Activated naive CD8-positive, alpha-beta T cell treated with anti-CD3 and anti-CD28 coated beads, Interleukin-2, amount 50 U/mL, for 24 hours (primary cell): ENCODE results near the gene RANBP6.
"Not testable (repeated sequence)": the region's sequence is repeated elsewhere in the genome, so short reads cannot be mapped to it uniquely, and the experiment has no call there.

Experiments used
- ATAC-seq: fragments of 150-1000 bp; cut with Tn5 transposase; one replicate; pipeline ENCODE4 v1.10.0; 2021
- DNase-seq: peaks from one replicate; pipeline ENCODE4 v3.0.0; 2021
- H3K27ac Mint-ChIP-seq: one replicate; pipeline ENCODE4 v1.8.0; 2021; ENCODE audit warnings: mild to moderate bottlenecking, mixed read lengths
- H3K27me3 Mint-ChIP-seq: one replicate; pipeline ENCODE4 v1.8.0; 2021; ENCODE audit warnings: mixed read lengths
- H3K36me3 Mint-ChIP-seq: one replicate; pipeline ENCODE4 v1.8.0; 2021; ENCODE audit warnings: low read depth, mixed read lengths
- H3K4me1 Mint-ChIP-seq: one replicate; pipeline ENCODE4 v1.8.0; 2021; ENCODE audit warnings: mixed read lengths
- H3K4me3 Mint-ChIP-seq: one replicate; pipeline ENCODE4 v1.8.0; 2021; ENCODE audit warnings: mild to moderate bottlenecking, moderate library complexity, mixed read lengths
- H3K9me3 Mint-ChIP-seq: one replicate; pipeline ENCODE4 v1.8.0; 2021; ENCODE audit warnings: mixed read lengths

The RANBP6 gene

DNA sequence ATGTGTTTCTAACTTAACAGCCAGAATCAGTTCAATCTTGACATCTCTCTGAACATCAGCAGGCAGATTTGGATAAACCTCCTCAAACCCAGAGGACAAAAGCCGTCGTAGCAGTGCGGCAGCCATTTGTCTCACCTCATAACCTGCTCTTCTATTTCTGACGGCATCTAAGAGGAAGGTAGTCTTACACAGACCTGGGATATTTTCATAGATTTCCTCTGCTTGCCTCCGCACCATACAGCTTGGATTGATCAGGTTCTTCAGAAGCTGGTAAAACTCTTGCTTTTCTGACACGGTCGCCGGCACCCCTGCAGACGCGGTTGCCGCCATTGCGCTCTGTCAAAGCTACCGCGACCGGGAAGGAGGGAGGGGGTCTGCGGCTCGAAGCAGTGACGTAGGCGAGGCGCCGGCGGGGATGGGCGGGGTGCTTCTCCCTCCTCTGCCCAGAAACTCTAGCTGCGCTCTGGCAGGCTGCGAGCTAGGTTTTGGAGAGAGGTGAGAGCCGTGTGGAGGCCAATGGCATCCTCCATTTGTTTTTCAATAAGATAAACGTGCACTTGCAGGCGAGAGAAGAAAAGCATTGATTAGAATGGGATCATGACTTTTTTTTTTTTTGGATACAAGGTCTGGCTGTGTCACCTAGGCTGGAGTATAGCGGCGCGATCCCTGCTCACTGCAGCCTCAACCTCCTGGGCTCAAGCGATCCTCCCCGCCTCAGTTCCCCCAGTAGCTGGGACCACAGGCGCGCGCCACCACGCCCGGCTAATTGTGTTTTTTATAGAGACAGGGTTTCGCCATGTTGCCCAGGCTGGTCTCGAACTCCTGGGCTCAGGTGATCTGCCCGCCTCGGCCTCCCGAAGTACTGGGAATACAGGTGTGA lies at the start of gene RANBP6:
TSS of gene RANBP6 (minus strand) at position 347 of the 880 bp plus-strand sequence. CDS start at position 330, 17 bp downstream.
- H3K4me1 Mint-ChIP-seq, result peaks cover 41% of the 10 kb centered on the region

DNA sequence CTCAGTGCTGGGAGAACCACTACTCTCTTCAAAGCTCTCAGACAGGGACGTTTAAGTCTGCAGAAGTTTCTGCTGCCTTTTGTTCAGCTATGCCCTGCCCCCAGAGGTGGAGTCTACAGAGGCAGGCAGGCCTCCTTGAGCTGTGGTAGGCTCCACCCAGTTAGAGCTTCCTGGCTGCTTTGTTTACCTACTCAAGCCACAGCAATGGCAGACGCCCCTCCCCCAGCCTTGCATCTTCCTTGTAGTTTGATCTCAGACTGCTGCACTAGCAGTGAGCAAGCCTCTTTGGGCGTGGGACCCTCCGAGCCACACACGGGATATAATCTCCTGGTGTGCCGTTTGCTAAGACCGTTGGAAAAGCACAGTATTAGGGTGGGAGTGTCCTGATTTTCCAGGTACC lies 47.7 kb upstream of the RANBP6 start:
- not testable (repeated sequence) for H3K36me3 Mint-ChIP-seq, H3K27me3 Mint-ChIP-seq, ATAC-seq, H3K27ac Mint-ChIP-seq, DNase-seq, H3K4me3 Mint-ChIP-seq, H3K4me1 Mint-ChIP-seq
- H3K9me3 Mint-ChIP-seq, result peaks cover 10% of the 10 kb centered on the region

More for the DNA sequence above, at the start of gene RANBP6:
- Mint-ChIP-seq H3K27ac (peak within 1 kb of the TSS; percentile 94), H3K27me3 (no peaks in the 10 kb centered on the region), H3K36me3 (peaks cover 35% of the 10 kb centered on the region), H3K9me3 (peaks cover 27% of the 10 kb centered on the region), H3K4me3 (peak within 1 kb of the TSS; percentile 96)
- ATAC-seq, result peak; percentile 99
- peak; percentile 92 for DNase-seq

DNA sequence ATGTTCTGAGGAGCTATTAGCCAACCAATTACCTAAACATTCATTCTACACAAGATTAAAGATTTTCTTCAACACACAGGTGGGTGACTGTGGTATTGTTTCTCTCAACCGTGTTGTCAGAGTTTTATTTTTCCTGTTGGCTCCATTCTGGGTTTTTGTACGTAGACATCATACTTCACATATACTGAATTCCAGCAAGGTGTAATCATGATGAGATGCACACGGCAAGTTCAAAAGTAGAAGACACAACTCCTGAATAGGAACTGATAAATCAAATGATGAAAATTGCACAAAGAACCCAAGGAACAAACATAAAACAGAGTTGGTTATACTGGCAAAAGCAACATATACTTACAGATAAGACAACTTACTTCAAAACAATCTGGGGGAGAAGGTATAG lies 40.2 kb upstream of the RANBP6 start:
- Mint-ChIP-seq H3K27me3 (peaks cover 3% of the 10 kb centered on the region), H3K27ac (no peak overlapping the region)

DNA sequence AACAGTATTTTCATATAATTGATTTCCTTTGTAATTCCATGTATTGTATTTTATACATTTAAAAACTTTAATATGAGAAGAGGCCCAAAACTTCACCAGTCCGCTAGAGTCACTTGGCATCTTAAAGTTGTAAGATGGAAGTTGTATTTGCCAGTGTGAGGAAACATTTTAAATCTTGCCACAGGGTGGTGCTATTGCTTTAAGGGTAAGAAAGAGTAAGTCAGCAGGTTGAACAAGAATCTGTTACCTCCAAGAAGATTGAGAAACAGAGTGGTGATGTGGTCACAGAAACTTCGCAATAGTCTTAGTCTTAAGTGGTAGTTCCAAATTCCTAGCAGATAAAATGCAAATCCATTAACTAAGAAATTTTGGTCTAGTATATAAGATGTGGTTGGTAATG lies 39.8 kb upstream of the RANBP6 start:
- H3K36me3 Mint-ChIP-seq, result no peaks in the 10 kb centered on the region
- peak; percentile 25 for DNase-seq
- peak; percentile 36 for ATAC-seq
- no peak overlapping the region for H3K27ac Mint-ChIP-seq
- no peaks in the 10 kb centered on the region for H3K4me1 Mint-ChIP-seq
- peaks cover 1% of the 10 kb centered on the region for H3K27me3 Mint-ChIP-seq
- no peaks in the 10 kb centered on the region for H3K9me3 Mint-ChIP-seq
- no peak overlapping the region for H3K4me3 Mint-ChIP-seq

More for the DNA sequence above, 40.2 kb upstream of the RANBP6 start:
- DNase-seq (no peak), ATAC-seq (no peak)
- no peaks in the 10 kb centered on the region for H3K36me3 Mint-ChIP-seq
- H3K4me1 Mint-ChIP-seq, result no peaks in the 10 kb centered on the region
- H3K4me3 Mint-ChIP-seq, result no peak overlapping the region
- H3K9me3 Mint-ChIP-seq, result no peaks in the 10 kb centered on the region

DNA sequence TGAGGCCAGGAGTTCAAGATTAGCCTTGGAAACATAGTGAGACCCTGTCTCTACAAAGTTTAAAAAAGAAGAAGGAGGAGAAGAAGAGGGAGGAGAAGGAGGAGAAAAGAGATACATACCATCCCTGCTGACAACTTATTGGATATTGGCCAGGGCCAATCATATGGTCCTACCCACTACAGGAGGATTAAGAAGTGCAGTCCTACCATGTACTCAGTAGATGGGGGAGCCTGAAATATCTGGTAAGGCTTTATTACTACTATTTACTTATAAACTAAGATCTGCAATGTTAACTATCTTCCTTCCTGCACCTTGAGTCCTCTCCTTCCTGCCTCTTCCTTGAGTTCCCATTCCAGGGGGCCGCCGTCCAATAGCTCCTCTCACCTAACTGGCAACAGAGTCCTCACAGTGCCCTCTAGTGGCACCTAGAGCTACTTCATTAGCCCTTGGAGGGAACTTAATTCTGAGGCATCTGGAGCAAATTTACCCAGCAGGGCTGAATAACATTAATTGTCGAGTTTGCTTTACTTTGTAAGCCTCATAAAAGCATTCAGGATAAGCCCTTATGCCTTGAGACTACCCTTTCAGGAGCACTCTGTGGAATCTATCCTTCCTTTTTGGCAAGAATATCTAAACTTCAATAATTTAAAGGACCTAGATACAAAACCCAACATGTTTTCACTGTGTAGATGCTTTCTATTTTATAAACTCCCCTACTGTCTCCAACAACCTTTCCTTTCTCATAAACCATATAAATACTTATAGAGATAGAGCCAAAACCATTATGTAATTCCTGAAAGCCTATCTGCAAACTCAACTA lies 39.1 kb upstream of the RANBP6 start:
- DNase-seq (peak; percentile 63), ATAC-seq (peak; percentile 69)
- Mint-ChIP-seq H3K27ac (no peak overlapping the region), H3K27me3 (no peaks in the 10 kb centered on the region), H3K4me1 (peaks cover 5% of the 10 kb centered on the region), H3K36me3 (no peaks in the 10 kb centered on the region), H3K9me3 (no peaks in the 10 kb centered on the region), H3K4me3 (no peak overlapping the region)

DNA sequence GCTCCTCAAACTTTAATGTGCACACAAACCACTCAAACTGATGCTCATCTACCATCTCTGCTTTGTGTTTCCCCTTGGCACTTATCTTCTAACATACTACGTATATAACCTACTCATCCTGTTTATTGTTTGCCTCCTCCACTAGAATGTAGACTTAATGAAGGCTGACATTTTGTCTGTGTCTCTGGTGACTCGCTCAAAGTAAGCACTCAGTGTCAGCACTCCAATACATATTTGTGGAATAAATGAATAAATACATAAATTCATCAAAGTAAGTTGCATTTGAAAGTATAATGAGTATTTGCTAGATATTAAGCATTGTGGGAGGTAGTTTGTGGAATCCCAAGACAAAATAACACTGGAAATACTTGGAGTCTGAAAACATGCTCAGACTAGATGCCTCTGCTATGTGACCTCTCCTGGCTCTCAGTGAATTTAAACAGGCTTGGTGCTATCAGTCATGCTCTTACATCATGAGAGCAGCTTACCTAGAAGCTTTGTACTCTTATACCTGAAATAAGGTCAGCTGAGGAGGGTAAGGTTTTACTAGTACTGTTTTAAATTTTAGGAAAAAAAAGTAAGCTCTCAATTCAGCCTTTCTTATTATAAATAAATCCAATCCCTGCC lies 37.0 kb upstream of the RANBP6 start:
- Mint-ChIP-seq H3K9me3 (no peaks in the 10 kb centered on the region), H3K27me3 (peaks cover 2% of the 10 kb centered on the region), H3K27ac (no peak overlapping the region), H3K4me1 (peaks cover 5% of the 10 kb centered on the region), H3K4me3 (no peak overlapping the region), H3K36me3 (no peaks in the 10 kb centered on the region)
- ATAC-seq (no peak), DNase-seq (no peak)

DNA sequence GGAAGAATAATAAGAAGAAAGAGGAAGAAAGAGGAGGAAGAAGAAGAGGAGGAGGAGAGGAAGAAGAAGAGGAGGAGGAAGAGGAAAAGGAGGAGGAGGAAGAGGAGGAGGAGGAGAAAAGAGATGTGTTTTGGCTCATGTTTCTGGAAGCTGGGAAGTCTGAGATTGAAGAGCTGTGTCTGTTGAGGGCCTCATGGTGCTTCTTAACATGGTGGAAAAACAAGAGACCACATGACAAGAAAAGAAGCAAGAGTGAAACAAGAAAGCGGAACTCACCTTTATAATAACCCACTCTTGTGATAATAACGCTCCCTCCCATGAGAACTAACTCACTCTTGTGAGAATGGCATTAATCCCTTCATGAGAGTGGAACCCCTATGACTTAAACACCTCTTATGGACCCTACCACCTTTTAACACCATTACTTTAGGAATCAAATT lies 36.1 kb upstream of the RANBP6 start:
- Mint-ChIP-seq H3K9me3 (no peaks in the 10 kb centered on the region), H3K4me1 (peaks cover 5% of the 10 kb centered on the region), H3K36me3 (no peaks in the 10 kb centered on the region), H3K27ac (no peak overlapping the region), H3K27me3 (peaks cover 5% of the 10 kb centered on the region), H3K4me3 (no peak overlapping the region)
- DNase-seq (no peak), ATAC-seq (no peak)

DNA sequence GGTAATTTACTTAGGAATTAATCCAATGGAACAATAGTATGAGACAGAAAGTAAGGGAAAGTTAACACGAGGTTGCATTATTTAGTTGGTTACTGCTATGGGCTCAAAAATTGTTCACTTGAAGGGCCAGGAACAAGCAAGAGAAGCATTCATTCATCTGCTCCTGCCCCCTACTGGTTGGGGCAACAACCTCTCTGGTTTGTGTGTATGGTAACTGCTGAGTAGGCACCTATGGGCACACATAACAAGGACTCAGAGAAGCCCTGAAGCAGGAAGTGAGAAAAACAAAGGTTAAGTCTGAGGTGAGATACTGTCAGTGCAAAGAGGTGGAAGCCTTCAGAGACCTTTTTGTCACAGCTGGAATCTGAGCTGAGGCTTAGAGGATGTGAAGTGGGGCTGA lies 34.4 kb upstream of the RANBP6 start:
- H3K4me3 Mint-ChIP-seq, result no peak overlapping the region
- H3K36me3 Mint-ChIP-seq, result no peaks in the 10 kb centered on the region
- no peaks in the 10 kb centered on the region for H3K9me3 Mint-ChIP-seq
- H3K27me3 Mint-ChIP-seq, result peaks cover 5% of the 10 kb centered on the region
- no peak overlapping the region for H3K27ac Mint-ChIP-seq
- H3K4me1 Mint-ChIP-seq, result peaks cover 5% of the 10 kb centered on the region
- ATAC-seq (peak; percentile 78), DNase-seq (peak; percentile 25)

DNA sequence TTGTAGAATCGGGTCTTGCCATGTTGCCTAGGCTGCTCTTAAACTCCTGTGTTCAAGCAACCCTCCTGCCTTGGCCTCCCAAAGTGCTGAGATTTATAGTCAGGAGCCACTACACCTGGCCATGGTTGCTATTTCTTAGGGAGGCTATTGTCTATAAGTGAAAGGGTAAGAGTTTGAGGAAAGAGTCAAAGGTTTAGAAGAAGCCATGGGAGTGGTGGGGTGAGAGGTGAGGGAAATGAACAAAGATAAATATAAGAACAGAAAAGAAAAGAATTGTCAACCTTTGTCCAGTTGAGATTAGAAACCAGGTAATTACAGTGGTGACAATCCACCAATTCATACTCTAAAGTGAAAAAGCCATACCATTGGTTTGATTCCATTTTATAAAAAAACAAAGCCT lies 32.6 kb upstream of the RANBP6 start:
- H3K27me3 Mint-ChIP-seq, result peaks cover 5% of the 10 kb centered on the region
- DNase-seq (no peak), ATAC-seq (no peak)
- no peak overlapping the region for H3K4me3 Mint-ChIP-seq
- no peak overlapping the region for H3K27ac Mint-ChIP-seq
- no peaks in the 10 kb centered on the region for H3K9me3 Mint-ChIP-seq
- H3K4me1 Mint-ChIP-seq, result peaks cover 5% of the 10 kb centered on the region
- no peaks in the 10 kb centered on the region for H3K36me3 Mint-ChIP-seq

DNA sequence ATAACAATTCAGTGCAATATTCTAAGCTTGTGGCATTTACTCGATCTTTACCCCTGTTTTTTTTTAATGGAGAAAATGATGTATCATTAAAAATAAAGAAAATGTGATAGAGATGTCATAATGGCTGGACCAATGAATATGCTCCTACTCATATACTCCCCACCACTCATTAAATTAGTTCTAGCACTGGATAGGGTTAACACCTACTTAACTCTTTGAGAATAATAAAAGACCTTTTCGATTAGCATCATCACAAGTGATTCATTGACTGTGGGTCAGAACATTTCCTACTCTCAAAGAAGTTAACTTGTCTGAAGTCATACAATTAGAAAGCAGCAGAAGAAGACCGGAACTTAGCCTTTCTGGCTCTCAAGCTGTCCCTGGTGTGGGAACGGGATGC lies 31.6 kb upstream of the RANBP6 start:
- H3K27me3 Mint-ChIP-seq, result peaks cover 6% of the 10 kb centered on the region
- no peak for DNase-seq
- no peak overlapping the region for H3K27ac Mint-ChIP-seq
- H3K4me1 Mint-ChIP-seq, result peaks cover 5% of the 10 kb centered on the region
- ATAC-seq, result no peak
- H3K9me3 Mint-ChIP-seq, result no peaks in the 10 kb centered on the region
- no peaks in the 10 kb centered on the region for H3K36me3 Mint-ChIP-seq
- no peak overlapping the region for H3K4me3 Mint-ChIP-seq

DNA sequence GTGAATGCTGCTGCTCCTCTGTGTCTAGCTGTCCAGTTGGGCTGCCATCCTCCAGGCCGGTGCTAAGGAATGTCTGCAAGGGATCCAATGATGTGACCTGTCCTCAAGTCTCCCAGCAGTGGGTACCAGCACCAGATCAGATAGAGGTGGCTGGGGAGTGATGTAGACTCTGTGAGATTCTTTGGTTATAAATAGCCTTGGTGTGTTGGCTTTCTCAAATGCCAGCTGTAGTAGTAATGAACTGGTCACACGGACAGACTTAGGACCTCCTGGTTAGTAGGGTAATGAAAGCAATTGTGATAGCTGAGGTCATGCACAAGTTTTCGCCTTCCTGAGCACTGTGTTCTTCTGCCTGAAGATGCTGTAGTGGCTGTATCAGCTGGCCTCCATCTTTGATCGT lies 29.9 kb upstream of the RANBP6 start:
- Mint-ChIP-seq H3K36me3 (no peaks in the 10 kb centered on the region), H3K9me3 (no peaks in the 10 kb centered on the region), H3K4me3 (no peak overlapping the region), H3K4me1 (peaks cover 5% of the 10 kb centered on the region), H3K27me3 (peaks cover 12% of the 10 kb centered on the region), H3K27ac (no peak overlapping the region)
- DNase-seq (no peak), ATAC-seq (no peak)

DNA sequence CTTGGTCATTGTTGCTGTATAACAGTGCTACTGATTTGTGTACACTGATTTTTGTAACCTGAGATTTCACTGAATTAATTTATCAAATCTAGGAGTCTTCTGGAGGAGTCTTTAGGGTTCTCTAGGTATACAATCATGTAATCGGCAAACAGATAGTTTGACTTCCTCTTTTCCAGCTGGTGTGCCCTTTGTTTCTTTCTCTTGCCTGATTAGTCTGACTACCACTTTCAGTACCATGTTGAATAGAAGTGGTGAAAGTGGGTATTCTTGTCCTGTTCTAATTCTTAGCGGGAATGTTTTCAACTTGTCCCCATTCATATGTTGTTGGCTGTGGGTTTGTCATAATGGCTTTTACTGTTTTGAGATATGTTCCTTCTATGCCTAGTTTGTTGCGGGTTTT lies 24.7 kb upstream of the RANBP6 start:
- no peaks in the 10 kb centered on the region for H3K9me3 Mint-ChIP-seq
- peaks cover 6% of the 10 kb centered on the region for H3K27me3 Mint-ChIP-seq

DNA sequence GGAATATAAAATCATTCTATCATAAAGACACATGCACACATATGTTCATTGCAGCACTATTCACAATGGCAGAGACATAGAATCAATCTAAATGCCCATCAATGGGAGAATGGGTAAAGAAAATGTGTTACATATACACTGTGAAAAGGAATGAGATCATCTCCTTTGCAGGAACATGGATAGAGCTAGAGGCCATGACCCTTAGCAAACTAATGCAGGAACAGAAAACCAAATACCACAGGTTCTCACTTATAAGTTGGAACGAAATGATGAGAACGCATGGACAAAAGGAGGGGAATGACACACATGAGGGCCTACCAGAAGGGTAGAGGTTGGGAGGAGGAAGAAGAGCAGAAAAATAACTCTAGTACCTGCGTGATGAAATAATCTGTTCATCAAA lies 21.0 kb upstream of the RANBP6 start:
- Mint-ChIP-seq H3K4me3 (no peak overlapping the region), H3K4me1 (no peaks in the 10 kb centered on the region), H3K27me3 (peaks cover 1% of the 10 kb centered on the region), H3K36me3 (no peaks in the 10 kb centered on the region), H3K27ac (no peak overlapping the region), H3K9me3 (no peaks in the 10 kb centered on the region)
- DNase-seq, result no peak
- ATAC-seq, result no peak

More for the DNA sequence above, 24.7 kb upstream of the RANBP6 start:
- no peak overlapping the region for H3K27ac Mint-ChIP-seq
- no peak for DNase-seq
- H3K4me1 Mint-ChIP-seq, result no peaks in the 10 kb centered on the region
- H3K36me3 Mint-ChIP-seq, result no peaks in the 10 kb centered on the region
- no peak overlapping the region for H3K4me3 Mint-ChIP-seq
- ATAC-seq, result no peak

DNA sequence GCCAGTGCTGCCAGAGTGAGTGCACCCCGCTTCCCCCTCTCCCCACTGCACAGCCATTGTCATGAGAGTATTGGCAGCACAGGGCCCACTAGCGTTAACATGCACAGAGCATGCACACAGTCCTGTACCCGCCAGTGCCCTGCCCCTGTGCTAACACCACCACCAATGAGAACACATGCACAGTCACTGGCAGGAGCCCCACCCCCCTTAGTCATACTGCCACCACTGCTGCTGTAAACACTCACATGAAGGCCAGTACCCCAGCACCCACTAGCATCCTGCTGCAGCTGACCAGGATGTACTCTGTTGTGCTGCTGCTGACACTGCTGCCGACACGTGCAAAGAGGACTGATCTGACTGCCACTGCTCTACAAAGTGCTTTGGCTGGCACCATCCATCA lies 19.5 kb upstream of the RANBP6 start:
- no peaks in the 10 kb centered on the region for H3K36me3 Mint-ChIP-seq
- no peak for DNase-seq
- H3K4me3 Mint-ChIP-seq, result no peak overlapping the region
- no peaks in the 10 kb centered on the region for H3K4me1 Mint-ChIP-seq
- H3K27me3 Mint-ChIP-seq, result peaks cover 4% of the 10 kb centered on the region
- H3K27ac Mint-ChIP-seq, result no peak overlapping the region
- no peaks in the 10 kb centered on the region for H3K9me3 Mint-ChIP-seq
- no peak for ATAC-seq
